Mammary epithelial cell (primary cell): ENCODE results near the gene DRGX.

ENCODE experiments used
- CTCF ChIP-seq, 2 donors: IDR thresholded peaks in 1 of 2; conservative IDR thresholded peaks in 1 of 2; 2 replicates each; pipeline ENCODE4 v1.5.1; 2011 to 2012; ENCODE audit warnings: inconsistent platforms in 2 of 2, low read length in 2 of 2, mild to moderate bottlenecking in 2 of 2, control low read depth in 1 of 2, low read depth in 1 of 2; ENCODE audit not compliant: insufficient read depth in 1 of 2; ENCODE audit errors: extremely low read depth in 1 of 2
- EZH2 ChIP-seq: IDR thresholded peaks from 2 replicates; pipeline ENCODE4 v1.6.1; 2012; ENCODE audit warnings: low read length, inconsistent platforms, borderline replicate concordance

- TF ChIP-seq EZH2: no peak
- no peak for TF ChIP-seq CTCF (conservative IDR thresholded peaks at IDR 0.05 in 1 of 2, IDR thresholded peaks at IDR 0.05 in 1 of 2; ENCODE audit: extremely low read depth in 1 of 2, insufficient read depth in 1 of 2, low read depth in 1 of 2, low read length in 2 of 2)
Observed at GRCh38 chr10:49362596-49363260, 33.2 kb downstream of the DRGX start.
